HAP-1 (cell line): ENCODE results near the gene CYGB.
"Not testable (repeated sequence)": the region's sequence is repeated elsewhere in the genome, so short reads cannot be mapped to it uniquely, and the experiment has no call there.

Experiments
- DNase-seq, 2 experiments: peaks; one replicate each; pipeline ENCODE4 v3.0.0-alpha.2; 2016 to 2020; ENCODE audit warnings: low spot score in 2 of 2
- H3K27me3 ChIP-seq: fragments of 250-450 bp; sonication (Bioruptor Pico); 2 replicates; pipeline ENCODE4 v1.5.1; 2020; ENCODE audit warnings: low read depth, mild to moderate bottlenecking, moderate library complexity
- H3K36me3 ChIP-seq: fragments of 250-450 bp; sonication (Bioruptor Pico); replicated peaks from 2 replicates; pipeline ENCODE4 v1.5.1; 2020; ENCODE audit warnings: mild to moderate bottlenecking
- H3K4me1 ChIP-seq: fragments of 250-450 bp; sonication (Bioruptor Pico); 2 replicates; pipeline ENCODE4 v1.5.1; 2020; ENCODE audit warnings: mild to moderate bottlenecking
- H3K4me3 ChIP-seq: fragments of 250-450 bp; sonication (Bioruptor Pico); 2 replicates; pipeline ENCODE4 v1.5.1; 2020; ENCODE audit warnings: mild to moderate bottlenecking, moderate library complexity
- H3K9me3 ChIP-seq: fragments of 250-450 bp; sonication (Bioruptor Pico); 2 replicates; pipeline ENCODE4 v1.5.1; 2020; ENCODE audit warnings: mild to moderate bottlenecking, moderate library complexity
- in situ Hi-C: fragments of 300-500 bp; cut with MboI; formaldehyde crosslinking; loops from 3 replicates; pipeline ENCODE4 v1.14.3; 2020; ENCODE audit warnings: low sequenced_read_pairs, inconsistent platforms, mixed read lengths

CYGB gene

GRCh38 chr17:76574166-76574565 lies 36.7 kb upstream of the CYGB start:
- Histone ChIP-seq H3K9me3 (no peaks in the 10 kb centered on the region), H3K4me1 (no peaks in the 10 kb centered on the region), H3K27me3 (no peaks in the 10 kb centered on the region), H3K36me3 (no peaks in the 10 kb centered on the region), H3K4me3 (no peak overlapping the region)
- no peak for DNase-seq
- in situ Hi-C loops, result no loop called here

GRCh38 chr17:76573096-76573495 lies 35.6 kb upstream of the CYGB start:
- in situ Hi-C loops, result no loop called here
- no peak for DNase-seq
- no peaks in the 10 kb centered on the region for H3K36me3 ChIP-seq
- no peaks in the 10 kb centered on the region for H3K4me1 ChIP-seq
- H3K9me3 ChIP-seq, result no peaks in the 10 kb centered on the region
- no peak overlapping the region for H3K4me3 ChIP-seq
- H3K27me3 ChIP-seq, result no peaks in the 10 kb centered on the region

GRCh38 chr17:76572201-76572910 lies 34.8 kb upstream of the CYGB start:
- Histone ChIP-seq H3K36me3 (no peaks in the 10 kb centered on the region), H3K9me3 (no peaks in the 10 kb centered on the region), H3K4me3 (no peak overlapping the region), H3K4me1 (no peaks in the 10 kb centered on the region), H3K27me3 (no peaks in the 10 kb centered on the region)
- DNase-seq, result no peak
- in situ Hi-C loops, result no loop called here

GRCh38 chr17:76570877-76571471 lies 33.5 kb upstream of the CYGB start:
- no peaks in the 10 kb centered on the region for H3K9me3 ChIP-seq
- in situ Hi-C loops, result no loop called here
- H3K4me3 ChIP-seq, result no peak overlapping the region
- DNase-seq, result no peak
- H3K4me1 ChIP-seq, result no peaks in the 10 kb centered on the region
- H3K36me3 ChIP-seq, result peaks cover 4% of the 10 kb centered on the region
- H3K27me3 ChIP-seq, result no peaks in the 10 kb centered on the region

- no peaks in the 10 kb centered on the region for H3K9me3 ChIP-seq
- DNase-seq, result no peak
- in situ Hi-C loops, result no loop called here
Measured at GRCh38 chr17:76570457-76570856, 32.9 kb upstream of the CYGB start.

GRCh38 chr17:76569607-76570279 lies 32.2 kb upstream of the CYGB start:
- Histone ChIP-seq H3K27me3 (no peaks in the 10 kb centered on the region), H3K4me1 (no peaks in the 10 kb centered on the region), H3K36me3 (peaks cover 15% of the 10 kb centered on the region), H3K4me3 (no peak overlapping the region), H3K9me3 (no peaks in the 10 kb centered on the region)
- no peak for DNase-seq
- in situ Hi-C loops, result no loop called here

More at GRCh38 chr17:76570457-76570856, 32.9 kb upstream of the CYGB start:
- peaks cover 9% of the 10 kb centered on the region for H3K36me3 ChIP-seq
- no peak overlapping the region for H3K4me3 ChIP-seq
- H3K4me1 ChIP-seq, result no peaks in the 10 kb centered on the region
- H3K27me3 ChIP-seq, result no peaks in the 10 kb centered on the region

GRCh38 chr17:76568811-76569221 lies 31.3 kb upstream of the CYGB start:
- Histone ChIP-seq H3K4me3 (no peak overlapping the region), H3K36me3 (peaks cover 17% of the 10 kb centered on the region), H3K9me3 (no peaks in the 10 kb centered on the region), H3K27me3 (no peaks in the 10 kb centered on the region), H3K4me1 (no peaks in the 10 kb centered on the region)
- no peak for DNase-seq
- in situ Hi-C loops, result no loop called here

GRCh38 chr17:76567634-76568432 lies 30.3 kb upstream of the CYGB start:
- H3K36me3 ChIP-seq, result peaks cover 25% of the 10 kb centered on the region
- no peak for DNase-seq
- no peaks in the 10 kb centered on the region for H3K4me1 ChIP-seq
- H3K27me3 ChIP-seq, result no peaks in the 10 kb centered on the region
- no peak overlapping the region for H3K4me3 ChIP-seq
- H3K9me3 ChIP-seq, result no peaks in the 10 kb centered on the region
- in situ Hi-C loops, result no loop called here

- no peaks in the 10 kb centered on the region for H3K27me3 ChIP-seq
- no peak overlapping the region for H3K4me3 ChIP-seq
- no peak for DNase-seq
- in situ Hi-C loops, result no loop called here
- peaks cover 32% of the 10 kb centered on the region for H3K36me3 ChIP-seq
- H3K4me1 ChIP-seq, result no peaks in the 10 kb centered on the region
- H3K9me3 ChIP-seq, result no peaks in the 10 kb centered on the region
Measured at GRCh38 chr17:76566988-76567431, 29.5 kb upstream of the CYGB start.

- no peak overlapping the region for H3K4me3 ChIP-seq
- in situ Hi-C loops, result no loop called here
- H3K27me3 ChIP-seq, result no peaks in the 10 kb centered on the region
- H3K9me3 ChIP-seq, result no peaks in the 10 kb centered on the region
- no peak for DNase-seq
- peaks cover 3% of the 10 kb centered on the region; the same call in 1 of the 2 replicates for H3K4me1 ChIP-seq
- H3K36me3 ChIP-seq, result peaks cover 36% of the 10 kb centered on the region
Measured at GRCh38 chr17:76566613-76566943, 29.1 kb upstream of the CYGB start.

- Histone ChIP-seq H3K9me3 (no peaks in the 10 kb centered on the region), H3K4me1 (peaks cover 9% of the 10 kb centered on the region; the same call in 1 of the 2 replicates), H3K4me3 (no peak overlapping the region), H3K36me3 (peaks cover 42% of the 10 kb centered on the region), H3K27me3 (no peaks in the 10 kb centered on the region)
- no peak for DNase-seq
- in situ Hi-C loops, result no loop called here
Measured at GRCh38 chr17:76565728-76566612, 28.5 kb upstream of the CYGB start.

- H3K27me3 ChIP-seq, H3K9me3 ChIP-seq, in situ Hi-C loops, DNase-seq, H3K4me3 ChIP-seq: not testable (repeated sequence)
- Histone ChIP-seq H3K36me3 (peaks cover 50% of the 10 kb centered on the region), H3K4me1 (peaks cover 17% of the 10 kb centered on the region)
Measured at GRCh38 chr17:76564991-76565727, 27.6 kb upstream of the CYGB start.
